ENCODE results near the gene FBXO24.

The FBXO24 gene

DNA sequence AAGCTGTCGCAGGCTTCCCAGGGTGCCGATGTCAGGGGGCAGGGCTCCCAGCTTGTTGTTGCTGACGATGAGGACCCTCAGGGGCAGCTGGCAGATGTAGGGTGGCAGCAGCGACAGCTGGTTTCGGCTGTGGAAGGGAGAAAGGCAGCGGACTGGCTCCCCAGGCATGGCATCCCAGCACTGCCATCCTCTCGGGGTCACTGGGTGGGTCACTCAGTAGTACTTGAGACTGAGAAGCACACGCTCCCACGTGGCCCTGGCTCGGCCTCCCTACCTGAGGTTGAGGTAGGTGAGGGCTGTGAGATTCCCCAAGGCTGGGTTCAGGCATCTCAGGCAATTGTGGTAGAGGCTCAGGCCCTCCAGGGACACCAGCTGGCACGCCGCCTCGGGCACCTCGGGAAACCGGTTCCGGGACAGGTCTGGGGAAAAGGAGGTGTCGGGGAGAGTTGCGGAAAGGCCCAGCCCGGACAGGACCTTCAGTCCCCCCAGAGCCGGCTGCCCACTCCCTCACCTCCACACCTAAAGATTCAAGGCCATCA lies 4.0 kb upstream of the FBXO24 start (continued):
- no peak for TF ChIP-seq BCL11B (tag by site-specific recombination; IDR thresholded peaks at IDR 0.05; ENCODE audit: low read depth)
- TF ChIP-seq ZNF169 (tag by site-specific recombination; IDR thresholded peaks at IDR 0.05) = no peak
- TF ChIP-seq, protein P1, sequence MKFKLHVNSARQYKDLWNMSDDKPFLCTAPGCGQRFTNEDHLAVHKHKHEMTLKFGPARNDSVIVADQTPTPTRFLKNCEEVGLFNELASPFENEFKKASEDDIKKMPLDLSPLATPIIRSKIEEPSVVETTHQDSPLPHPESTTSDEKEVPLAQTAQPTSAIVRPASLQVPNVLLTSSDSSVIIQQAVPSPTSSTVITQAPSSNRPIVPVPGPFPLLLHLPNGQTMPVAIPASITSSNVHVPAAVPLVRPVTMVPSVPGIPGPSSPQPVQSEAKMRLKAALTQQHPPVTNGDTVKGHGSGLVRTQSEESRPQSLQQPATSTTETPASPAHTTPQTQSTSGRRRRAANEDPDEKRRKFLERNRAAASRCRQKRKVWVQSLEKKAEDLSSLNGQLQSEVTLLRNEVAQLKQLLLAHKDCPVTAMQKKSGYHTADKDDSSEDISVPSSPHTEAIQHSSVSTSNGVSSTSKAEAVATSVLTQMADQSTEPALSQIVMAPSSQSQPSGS (tag by site-specific recombination; IDR thresholded peaks at IDR 0.05; ENCODE audit: low read depth) = no peak
- TF ChIP-seq, protein P2, sequence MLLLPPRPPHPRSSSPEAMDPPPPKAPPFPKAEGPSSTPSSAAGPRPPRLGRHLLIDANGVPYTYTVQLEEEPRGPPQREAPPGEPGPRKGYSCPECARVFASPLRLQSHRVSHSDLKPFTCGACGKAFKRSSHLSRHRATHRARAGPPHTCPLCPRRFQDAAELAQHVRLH (tag by site-specific recombination; IDR thresholded peaks at IDR 0.05) = no peak
- TF ChIP-seq SP3 (tag by site-specific recombination; IDR thresholded peaks at IDR 0.05) = no peak
- TF ChIP-seq ZNF76 (tag by site-specific recombination; IDR thresholded peaks at IDR 0.05; ENCODE audit: borderline replicate concordance, low read depth) = no peak
- no peak for TF ChIP-seq ZNF658 (tag by site-specific recombination; IDR thresholded peaks at IDR 0.05)
- no peak for TF ChIP-seq ZNF670 (tag by site-specific recombination; IDR thresholded peaks at IDR 0.05; ENCODE audit: low read depth)
- TF ChIP-seq ZNF514 (tag by site-specific recombination; IDR thresholded peaks at IDR 0.05) = no peak
- TF ChIP-seq ZNF324 (tag by site-specific recombination; IDR thresholded peaks at IDR 0.05) = no peak

DNA sequence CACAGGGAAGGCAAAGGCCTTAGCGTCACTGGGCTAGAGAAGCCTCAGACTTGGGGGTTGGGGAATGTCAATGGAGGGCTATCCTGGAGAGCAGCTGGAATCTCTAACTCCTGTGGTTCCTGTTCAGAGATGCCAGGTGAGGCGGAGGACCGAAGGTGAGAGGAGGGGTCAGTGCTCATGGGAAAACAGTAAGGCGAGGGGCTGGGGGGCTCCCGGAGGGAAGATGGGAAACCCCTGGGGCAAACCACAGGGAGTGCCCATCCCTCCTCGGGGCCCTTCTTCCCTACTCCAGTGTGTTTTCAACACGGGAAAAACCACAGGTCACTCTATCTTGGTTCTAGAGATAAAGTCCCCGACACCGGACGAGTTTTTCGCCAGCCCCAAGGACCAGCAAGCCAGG lies 3.5 kb upstream of the FBXO24 start:
- TF ChIP-seq SCRT2 (tag by site-specific recombination; IDR thresholded peaks at IDR 0.05) = no peak
- no peaks in the 10 kb centered on the region for H3K9me3 ChIP-seq (ENCODE audit: control insufficient read depth, insufficient read depth, low read depth, low read length)
- H3K4me1 ChIP-seq (ENCODE audit: control insufficient read depth, insufficient read depth, low read length) = peaks cover 12% of the 10 kb centered on the region
- no peak overlapping the region for H3K27ac ChIP-seq (ENCODE audit: extremely low read depth, low read depth, low read length)
- H3K4me3 ChIP-seq (ENCODE audit: low read depth, low read length) = no peak overlapping the region
- peaks cover 6 to 40% of the 10 kb centered on the region in 2 experiments; a peak in 2 of 3 replicates for H3K36me3 ChIP-seq (ENCODE audit: control insufficient read depth in 2 of 2, insufficient read depth in 1 of 2, low read length in 2 of 2)
- POLR2A ChIA-PET = no interaction called here
- CTCF ChIA-PET = interaction anchor here (0.8 kb wide), 2 partner anchors 114 to 132 kb away, joined by 3 read pairs; no protein-coding TSS in a partner anchor

DNA sequence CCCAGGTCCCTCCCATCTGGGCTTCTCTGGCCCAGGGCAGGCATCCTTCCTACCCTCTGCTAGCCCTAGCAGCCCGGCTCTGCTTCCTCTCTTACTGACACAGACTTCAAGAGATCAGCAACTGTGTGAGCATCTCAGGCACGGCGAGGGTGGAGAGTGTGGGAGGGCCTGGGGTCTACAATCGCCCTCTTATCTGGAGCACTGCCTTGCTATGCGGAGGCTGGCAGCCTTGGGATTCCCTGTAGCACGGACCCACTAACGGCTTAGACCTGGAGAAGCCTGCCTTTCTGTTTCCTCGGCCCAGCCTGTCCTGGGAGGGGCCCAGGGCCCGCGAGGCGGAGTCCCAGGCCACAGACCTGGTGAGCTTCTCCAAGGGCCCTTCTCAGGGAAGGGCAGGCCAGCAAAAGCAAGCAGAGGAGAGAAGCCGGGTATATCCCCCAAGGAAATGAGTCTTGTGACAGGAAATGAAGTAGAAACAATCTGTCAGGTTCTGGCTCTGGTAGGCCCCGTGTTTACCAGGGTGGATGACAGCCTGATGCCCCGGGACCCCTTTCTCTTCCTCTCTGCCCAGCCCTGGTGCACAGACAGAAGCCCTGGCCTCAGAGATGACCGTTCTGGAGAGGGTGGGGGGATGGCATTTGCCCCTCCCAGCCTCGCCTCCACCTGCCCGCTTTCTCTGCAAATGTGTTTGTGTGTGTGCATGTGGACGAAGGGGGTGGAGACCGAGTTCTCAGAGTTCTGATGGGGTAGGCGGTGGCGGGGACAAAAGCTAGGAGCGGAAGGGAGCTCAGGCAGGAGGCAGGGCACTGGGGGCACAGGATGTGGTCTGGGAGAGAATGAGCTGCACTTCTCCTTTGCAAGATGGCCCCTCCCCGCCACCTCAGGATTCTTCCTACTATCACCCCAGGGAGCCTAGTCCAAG lies 2.7 kb upstream of the FBXO24 start:
- TF ChIP-seq ZIC2 (tag by site-specific recombination; IDR thresholded peaks at IDR 0.05) (peak; percentile 8; the same call in 1 of the 2 replicates), ZFHX2 (tag by site-specific recombination; conservative IDR thresholded peaks at IDR 0.05) (peak; percentile 28; the same call in 1 of the 2 replicates), SP2 (tag by site-specific recombination; IDR thresholded peaks at IDR 0.05) (peak; percentile 5; the same call in 1 of the 2 replicates), ZNF596 (tag by site-specific recombination; IDR thresholded peaks at IDR 0.05) (no peak)
- no peak overlapping the region for H3K4me3 ChIP-seq (ENCODE audit: low read depth, low read length)
- H3K27ac ChIP-seq (ENCODE audit: extremely low read depth, low read depth, low read length) = no peak overlapping the region
- H3K9me3 ChIP-seq (ENCODE audit: control insufficient read depth, insufficient read depth, low read depth, low read length) = no peaks in the 10 kb centered on the region
- CTCF ChIA-PET = interaction anchor here (0.8 to 4.2 kb wide), 2 partner anchors 108 to 133 kb away, joined by 3 to 25 read pairs; no protein-coding TSS in a partner anchor
- H3K4me1 ChIP-seq (ENCODE audit: control insufficient read depth, insufficient read depth, low read length) = peaks cover 12% of the 10 kb centered on the region
- peaks cover 6 to 34% of the 10 kb centered on the region in 2 experiments; a peak in 2 of 3 replicates for H3K36me3 ChIP-seq (ENCODE audit: control insufficient read depth in 2 of 2, insufficient read depth in 1 of 2, low read length in 2 of 2)
- POLR2A ChIA-PET = interaction anchor here (2.3 to 3.7 kb wide), 3 partner anchors 14 to 34 kb away, joined by 6 to 91 read pairs (median 41); partner anchors contain the start of gene MOSPD3

DNA sequence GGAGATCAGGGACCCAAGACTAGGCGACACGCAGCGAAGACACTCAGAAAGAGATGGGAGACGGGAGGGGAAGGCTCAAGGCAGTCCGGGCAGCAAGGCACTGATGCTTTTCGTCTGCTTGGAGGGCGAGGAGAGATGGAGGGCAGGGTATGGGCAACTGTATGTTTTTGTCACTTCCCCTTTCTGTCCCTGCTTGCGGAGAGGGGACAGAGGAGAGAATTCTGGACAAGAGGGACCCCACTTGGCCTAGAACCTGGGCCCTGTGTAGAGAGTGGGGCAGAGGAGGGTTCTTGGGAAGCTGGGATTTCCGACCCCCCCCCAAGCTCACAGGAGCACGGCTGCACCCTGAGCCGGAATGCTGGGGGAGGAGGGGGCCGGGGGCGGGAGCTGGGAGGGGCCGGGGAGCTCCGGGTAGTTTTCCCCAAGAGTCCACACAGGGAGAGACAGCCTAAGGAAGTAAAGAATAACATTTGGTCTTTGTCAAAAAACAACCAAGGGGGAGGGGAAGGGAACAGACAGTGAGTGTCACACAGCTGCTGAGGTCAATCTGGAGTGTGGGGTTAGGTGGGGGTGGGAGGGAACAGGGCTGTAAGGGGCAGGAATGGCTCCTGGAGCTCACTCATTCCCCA lies 2.0 kb upstream of the FBXO24 start:
- H3K4me3 ChIP-seq (ENCODE audit: low read depth, low read length) = no peak overlapping the region
- peaks cover 12% of the 10 kb centered on the region for H3K4me1 ChIP-seq (ENCODE audit: control insufficient read depth, insufficient read depth, low read length)
- peaks cover 6 to 31% of the 10 kb centered on the region in 2 experiments; a peak in 2 of 3 replicates for H3K36me3 ChIP-seq (ENCODE audit: control insufficient read depth in 2 of 2, insufficient read depth in 1 of 2, low read length in 2 of 2)
- no peaks in the 10 kb centered on the region for H3K9me3 ChIP-seq (ENCODE audit: control insufficient read depth, insufficient read depth, low read depth, low read length)
- H3K27ac ChIP-seq (ENCODE audit: extremely low read depth, low read depth, low read length) = no peak overlapping the region
- ChIA-PET POLR2A (interaction anchor here (0.6 to 3.7 kb wide), 16 partner anchors 11 to 155 kb away, joined by 3 to 91 read pairs (median 16); partner anchors contain the start of genes GNB2, MEPCE, MOSPD3 and PCOLCE), CTCF (interaction anchor here (1.1 to 4.2 kb wide), 5 partner anchors 19 to 107 kb away, joined by 4 to 25 read pairs (median 12); no protein-coding TSS in a partner anchor)
- TF ChIP-seq KLF10 (tag by site-specific recombination; IDR thresholded peaks at IDR 0.05) = no peak
- TF ChIP-seq ZNF184 (tag by site-specific recombination; IDR thresholded peaks at IDR 0.05) = no peak
- no peak for TF ChIP-seq HOXA7 (CRISPR knock-in tag; IDR thresholded peaks at IDR 0.05; ENCODE audit: borderline replicate concordance)
- TF ChIP-seq, protein P2 (tag by site-specific recombination; IDR thresholded peaks at IDR 0.05) = no peak
- no peak for TF ChIP-seq ZNF202 (tag by site-specific recombination; IDR thresholded peaks at IDR 0.05; ENCODE audit: borderline replicate concordance)
- no peak for TF ChIP-seq ZNF48 (tag by site-specific recombination; IDR thresholded peaks at IDR 0.05)
- TF ChIP-seq GLIS2 (tag by site-specific recombination; IDR thresholded peaks at IDR 0.05) = no peak
- no peak for TF ChIP-seq ZFHX2 (tag by site-specific recombination; conservative IDR thresholded peaks at IDR 0.05)
- TF ChIP-seq ZNF366 (tag by site-specific recombination; conservative IDR thresholded peaks at IDR 0.05) = no peak
- TF ChIP-seq, protein P3, sequence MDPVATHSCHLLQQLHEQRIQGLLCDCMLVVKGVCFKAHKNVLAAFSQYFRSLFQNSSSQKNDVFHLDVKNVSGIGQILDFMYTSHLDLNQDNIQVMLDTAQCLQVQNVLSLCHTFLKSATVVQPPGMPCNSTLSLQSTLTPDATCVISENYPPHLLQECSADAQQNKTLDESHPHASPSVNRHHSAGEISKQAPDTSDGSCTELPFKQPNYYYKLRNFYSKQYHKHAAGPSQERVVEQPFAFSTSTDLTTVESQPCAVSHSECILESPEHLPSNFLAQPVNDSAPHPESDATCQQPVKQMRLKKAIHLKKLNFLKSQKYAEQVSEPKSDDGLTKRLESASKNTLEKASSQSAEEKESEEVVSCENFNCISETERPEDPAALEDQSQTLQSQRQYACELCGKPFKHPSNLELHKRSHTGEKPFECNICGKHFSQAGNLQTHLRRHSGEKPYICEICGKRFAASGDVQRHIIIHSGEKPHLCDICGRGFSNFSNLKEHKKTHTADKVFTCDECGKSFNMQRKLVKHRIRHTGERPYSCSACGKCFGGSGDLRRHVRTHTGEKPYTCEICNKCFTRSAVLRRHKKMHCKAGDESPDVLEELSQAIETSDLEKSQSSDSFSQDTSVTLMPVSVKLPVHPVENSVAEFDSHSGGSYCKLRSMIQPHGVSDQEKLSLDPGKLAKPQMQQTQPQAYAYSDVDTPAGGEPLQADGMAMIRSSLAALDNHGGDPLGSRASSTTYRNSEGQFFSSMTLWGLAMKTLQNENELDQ (tag by site-specific recombination; IDR thresholded peaks at IDR 0.05; ENCODE audit: low read depth) = no peak
